KOPT-K1 (cell line): ENCODE data around the gene WFS1.

Source experiments
- H3K27ac ChIP-seq: fragments of 200-600 bp; sonication (generic); 2 replicates; pipeline ENCODE4 v1.5.1; 2016; ENCODE audit warnings: antibody characterized with exemption, mild to moderate bottlenecking, low read depth, low read length; ENCODE audit not compliant: poor library complexity, severe bottlenecking
- H3K36me3 ChIP-seq: fragments of 200-600 bp; sonication (generic); 2 replicates; pipeline ENCODE4 v1.5.1; 2017; ENCODE audit warnings: antibody characterized with exemption, mild to moderate bottlenecking, low read length, moderate library complexity; ENCODE audit not compliant: insufficient read depth
- H3K9me3 ChIP-seq: fragments of 200-600 bp; sonication (generic); 2 replicates; pipeline ENCODE4 v1.5.1; 2017; ENCODE audit warnings: antibody characterized with exemption, low read length, mild to moderate bottlenecking; ENCODE audit not compliant: insufficient read depth, poor library complexity, severe bottlenecking

Gene WFS1

GRCh38 chr4:6246170-6246634 is 23.4 kb upstream of the WFS1 start:
- no peak overlapping the region for H3K27ac ChIP-seq

DNA sequence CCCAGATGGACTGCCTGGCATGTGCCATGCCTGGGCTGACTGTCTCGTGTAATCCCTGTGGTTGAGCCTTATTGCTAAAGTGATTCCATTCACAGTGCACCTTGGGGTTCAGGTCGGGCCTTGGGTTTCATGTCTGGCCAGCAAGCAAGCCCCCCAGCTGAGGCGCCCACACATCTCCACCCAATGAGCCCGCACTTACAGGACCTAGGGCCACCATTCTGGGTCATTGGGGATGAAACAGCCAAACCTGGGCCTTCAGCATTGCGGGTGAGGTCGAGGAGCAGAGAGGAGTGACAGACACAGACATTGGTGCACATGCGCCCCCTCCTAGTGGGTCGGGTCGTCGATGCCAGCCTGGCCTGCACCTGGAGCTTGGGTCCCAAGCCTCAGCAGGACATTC is 21.3 kb upstream of the WFS1 start:
- H3K9me3 ChIP-seq: peaks cover 20% of the 10 kb centered on the region
- H3K27ac ChIP-seq: no peak overlapping the region
- H3K36me3 ChIP-seq: no peaks in the 10 kb centered on the region

More at GRCh38 chr4:6246170-6246634, 23.4 kb upstream of the WFS1 start:
- Histone ChIP-seq H3K9me3 (peaks cover 20% of the 10 kb centered on the region), H3K36me3 (no peaks in the 10 kb centered on the region)

GRCh38 chr4:6250235-6250983 is 19.2 kb upstream of the WFS1 start:
- Histone ChIP-seq H3K9me3 (peaks cover 3% of the 10 kb centered on the region), H3K27ac (no peak overlapping the region), H3K36me3 (no peaks in the 10 kb centered on the region)

DNA sequence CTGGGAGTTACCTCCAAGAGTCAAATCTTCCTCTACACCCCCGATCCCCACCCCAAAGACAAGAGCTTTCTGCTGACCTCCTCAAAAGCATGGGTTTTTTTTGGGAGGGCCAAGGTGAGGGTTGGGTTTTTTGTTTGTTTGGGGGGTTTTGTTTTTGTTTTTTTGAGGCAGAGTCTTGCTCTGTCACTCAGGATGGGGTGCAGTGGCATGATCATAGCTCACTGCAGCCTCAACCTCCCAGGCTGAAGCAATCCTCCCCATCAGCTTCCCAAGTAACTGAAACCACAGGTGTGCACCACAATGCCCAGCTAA is 18.7 kb upstream of the WFS1 start:
- no peaks in the 10 kb centered on the region for H3K36me3 ChIP-seq

DNA sequence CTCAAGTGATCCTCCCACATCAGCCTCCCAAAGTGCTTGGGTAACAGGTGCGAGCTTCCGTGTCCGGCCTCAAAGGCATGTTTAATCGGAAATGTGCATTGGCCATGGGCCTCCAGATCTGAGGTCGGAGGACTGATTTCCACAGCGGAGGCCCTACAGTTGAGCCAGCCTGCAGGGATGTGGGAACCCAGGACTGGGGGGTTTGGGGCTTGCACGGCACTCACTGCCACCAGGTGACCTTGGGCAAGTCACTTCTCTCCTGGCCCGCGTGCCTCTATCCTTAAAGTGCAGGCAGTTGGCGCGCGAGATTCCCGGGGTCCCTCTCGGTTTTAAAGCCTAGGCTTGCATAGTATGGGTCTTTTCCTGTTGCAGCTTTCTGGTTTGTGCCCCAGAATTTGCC is 18.3 kb upstream of the WFS1 start:
- no peaks in the 10 kb centered on the region for H3K9me3 ChIP-seq
- no peaks in the 10 kb centered on the region for H3K36me3 ChIP-seq
- H3K27ac ChIP-seq: no peak overlapping the region

More for the DNA sequence above, 18.7 kb upstream of the WFS1 start:
- no peaks in the 10 kb centered on the region for H3K9me3 ChIP-seq
- H3K27ac ChIP-seq: no peak overlapping the region

DNA sequence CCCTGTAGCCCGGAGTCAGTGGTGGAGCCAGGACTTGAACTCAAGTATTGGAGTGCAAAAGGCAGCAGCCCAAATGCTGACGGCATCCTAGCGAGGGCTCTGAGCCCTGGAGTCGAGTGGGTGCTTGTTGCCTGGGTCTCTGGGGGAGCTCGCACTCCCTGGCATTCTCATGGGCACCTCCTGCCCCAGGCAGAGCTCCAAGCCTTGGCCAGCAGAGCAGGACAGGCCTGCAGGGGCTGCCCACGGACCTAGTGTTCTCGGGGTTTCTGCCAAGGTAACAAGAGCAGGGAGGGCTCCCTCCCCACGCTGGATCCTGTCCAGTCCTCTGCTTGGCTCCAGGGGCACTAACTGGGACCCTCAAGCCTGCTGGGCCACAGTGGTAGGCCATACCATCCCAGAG is 17.6 kb upstream of the WFS1 start:
- H3K9me3 ChIP-seq: no peaks in the 10 kb centered on the region
- no peak overlapping the region for H3K27ac ChIP-seq
- no peaks in the 10 kb centered on the region for H3K36me3 ChIP-seq

GRCh38 chr4:6253111-6253510 is 16.5 kb upstream of the WFS1 start:
- Histone ChIP-seq H3K9me3 (no peaks in the 10 kb centered on the region), H3K27ac (no peak overlapping the region), H3K36me3 (no peaks in the 10 kb centered on the region)

DNA sequence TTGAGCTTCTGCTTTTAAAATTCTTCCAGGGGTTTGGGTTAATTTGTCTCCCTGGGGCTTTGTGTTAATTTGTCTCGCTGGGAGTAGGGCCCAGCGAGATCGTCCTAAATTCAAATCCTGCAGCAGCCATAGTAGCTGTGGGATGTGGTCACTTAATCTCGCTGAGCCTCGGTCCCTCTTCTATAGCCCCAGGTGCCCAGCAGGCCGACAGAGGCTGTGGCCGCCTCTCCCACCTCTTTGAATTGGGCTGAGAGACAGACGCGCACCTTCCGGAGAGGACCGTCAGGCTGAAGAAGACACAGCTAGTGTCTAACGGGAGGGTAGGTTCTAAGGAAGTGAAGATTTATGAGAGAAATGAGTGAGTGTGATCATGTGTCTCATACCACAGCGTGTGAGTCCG is 15.7 kb upstream of the WFS1 start:
- no peaks in the 10 kb centered on the region for H3K36me3 ChIP-seq
- no peaks in the 10 kb centered on the region for H3K9me3 ChIP-seq
- no peak overlapping the region for H3K27ac ChIP-seq

DNA sequence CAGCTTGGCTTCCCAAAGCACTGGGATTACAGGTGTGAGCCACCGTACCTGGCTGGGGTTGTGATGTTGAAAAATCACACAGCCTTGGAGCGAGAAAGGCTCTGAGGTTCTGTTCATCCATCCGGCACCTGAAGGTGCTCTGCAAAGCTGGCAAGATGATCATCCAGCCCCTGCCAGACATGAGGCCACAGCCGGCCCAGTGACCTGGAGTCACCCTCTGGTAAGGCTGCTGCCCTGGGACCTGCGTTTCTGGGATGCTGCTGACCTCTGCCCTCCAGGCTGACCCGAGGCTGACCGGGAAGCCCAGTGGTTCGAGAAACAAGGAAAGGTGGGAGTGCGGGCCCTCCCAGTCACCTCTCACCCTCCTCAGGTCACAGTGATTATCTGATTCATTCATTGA is 13.5 kb upstream of the WFS1 start:
- Histone ChIP-seq H3K9me3 (no peaks in the 10 kb centered on the region), H3K27ac (no peak overlapping the region), H3K36me3 (no peaks in the 10 kb centered on the region)

GRCh38 chr4:6257247-6258025 is 12.2 kb upstream of the WFS1 start:
- Histone ChIP-seq H3K27ac (no peak overlapping the region), H3K36me3 (no peaks in the 10 kb centered on the region), H3K9me3 (no peaks in the 10 kb centered on the region)

DNA sequence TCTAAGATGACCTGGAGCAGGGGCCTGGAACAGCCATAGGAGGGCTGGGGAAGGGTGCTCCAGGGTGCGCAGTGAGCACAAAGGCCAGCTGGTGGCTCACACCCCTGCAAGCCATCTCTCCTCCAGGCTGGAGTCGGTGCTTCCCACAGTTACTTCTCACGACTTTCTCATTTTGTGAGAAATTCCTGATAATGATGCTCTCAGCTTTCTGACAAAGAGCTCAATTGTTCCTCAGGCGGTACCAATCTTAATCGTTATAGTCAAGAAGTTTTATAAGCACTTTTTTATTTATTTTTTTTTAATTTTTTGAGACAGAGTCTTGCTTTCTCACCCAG is 11.7 kb upstream of the WFS1 start:
- no peaks in the 10 kb centered on the region for H3K36me3 ChIP-seq
- H3K9me3 ChIP-seq: no peaks in the 10 kb centered on the region
- H3K27ac ChIP-seq: no peak overlapping the region

DNA sequence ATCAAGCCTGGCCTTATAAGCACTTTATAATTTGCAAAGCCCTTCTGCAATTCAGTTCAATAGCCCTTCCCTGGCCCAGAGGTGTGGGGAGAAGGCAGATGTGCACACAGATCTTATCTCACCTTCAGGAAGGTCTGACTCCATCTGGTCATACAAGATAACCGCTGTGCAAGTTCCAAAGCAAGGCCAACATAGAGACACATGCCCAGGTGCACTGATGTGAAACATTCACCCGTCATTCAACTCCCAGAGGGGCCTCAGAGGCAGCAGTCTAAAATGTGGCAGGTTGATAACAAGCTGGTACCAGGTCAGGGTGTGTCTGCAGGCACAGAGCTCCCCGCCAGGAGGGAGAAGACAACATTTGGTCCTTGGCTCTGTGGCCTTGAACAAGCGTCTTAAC is 10.9 kb upstream of the WFS1 start:
- Histone ChIP-seq H3K27ac (no peak overlapping the region), H3K9me3 (no peaks in the 10 kb centered on the region), H3K36me3 (no peaks in the 10 kb centered on the region)

DNA sequence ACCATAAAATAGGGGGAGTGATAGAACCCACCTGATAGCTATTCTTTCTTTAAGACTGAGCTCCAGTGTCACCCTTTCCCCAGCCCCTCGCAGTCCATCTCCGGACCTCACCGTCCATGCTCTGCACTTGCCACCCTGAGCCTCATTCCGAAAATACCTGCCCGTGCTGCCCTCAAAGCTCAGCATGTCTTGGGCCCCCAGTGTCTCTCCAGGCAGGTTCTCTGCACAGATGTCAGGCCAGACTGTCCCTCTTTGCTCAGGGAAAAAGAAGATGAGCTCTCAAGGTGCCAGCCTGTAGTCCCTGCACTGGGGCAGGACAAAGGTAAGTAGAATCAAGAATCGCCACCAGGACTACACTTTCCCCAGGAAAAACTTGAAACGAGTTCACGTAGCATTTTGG is 9.8 kb upstream of the WFS1 start:
- Histone ChIP-seq H3K27ac (no peak overlapping the region), H3K9me3 (no peaks in the 10 kb centered on the region), H3K36me3 (no peaks in the 10 kb centered on the region)

GRCh38 chr4:6262176-6262575 is 7.5 kb upstream of the WFS1 start:
- no peaks in the 10 kb centered on the region for H3K9me3 ChIP-seq
- H3K36me3 ChIP-seq: no peaks in the 10 kb centered on the region
- H3K27ac ChIP-seq: no peak overlapping the region

DNA sequence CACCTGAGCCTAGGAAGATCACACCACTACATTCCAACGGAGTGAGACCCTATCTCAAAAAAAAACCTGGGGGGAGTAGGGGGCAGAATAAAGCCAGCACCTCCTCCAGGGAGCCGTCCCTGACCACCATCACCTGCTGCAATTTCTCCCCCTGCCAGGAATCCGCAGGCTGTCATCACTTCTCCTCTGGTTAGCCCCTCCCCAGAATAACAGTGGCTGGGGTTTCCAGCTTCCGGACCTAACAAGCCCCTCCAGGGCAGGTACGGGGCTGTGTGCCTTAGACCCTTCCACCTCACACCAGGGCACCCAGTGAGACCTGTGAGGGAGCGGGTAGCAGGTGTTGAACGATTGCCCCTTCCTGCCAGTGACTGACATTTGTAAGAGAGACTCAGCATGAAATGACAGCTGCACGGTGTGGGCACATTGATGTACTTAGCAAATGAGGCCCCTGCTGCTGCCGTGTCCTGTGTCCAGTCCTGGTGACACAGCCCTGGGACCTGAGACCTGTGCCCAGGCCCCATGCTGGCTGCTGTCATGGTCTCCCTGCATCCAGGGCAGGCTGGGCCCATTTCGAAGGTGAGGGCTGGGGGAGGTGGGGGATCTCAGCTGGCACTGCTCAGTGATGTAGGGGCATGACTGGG is 6.7 kb upstream of the WFS1 start:
- Histone ChIP-seq H3K27ac (no peak overlapping the region), H3K36me3 (no peaks in the 10 kb centered on the region), H3K9me3 (no peaks in the 10 kb centered on the region)
